CD4-positive, alpha-beta T cell treated with Interleukin-2 at 100 ng/mL for 4 hours (primary cell): ENCODE results near the gene PIWIL4.
A peak's percentile ranks its signal among the peaks of the same experiment; 100 is the strongest.
"Not testable (repeated sequence)": the region's sequence is repeated elsewhere in the genome, so short reads cannot be mapped to it uniquely, and the experiment has no call there.

Experiments
- DNase-seq: peaks from one replicate; pipeline ENCODE4 v3.0.0-alpha.2; 2020; ENCODE audit warnings: low spot score

PIWIL4 gene

DNA sequence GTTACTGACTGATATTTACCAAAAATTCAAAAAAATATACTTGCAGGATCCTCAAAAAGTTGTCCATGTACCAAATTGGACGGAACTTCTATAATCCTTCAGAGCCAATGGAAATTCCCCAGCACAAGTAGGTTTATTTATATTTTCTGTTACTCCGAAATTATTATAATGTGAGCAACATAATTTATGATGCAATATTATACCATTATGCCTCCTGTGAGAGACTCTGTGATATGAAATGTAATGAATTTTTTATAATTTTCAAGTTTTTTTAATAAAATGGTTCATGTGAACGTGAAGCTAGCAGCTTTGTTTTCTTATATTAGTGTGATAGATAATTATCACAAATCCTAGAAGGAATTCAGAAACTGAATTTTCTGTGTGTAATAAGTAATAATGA, 18.2 kb downstream of the PIWIL4 start:
- DNase-seq = no peak

DNA sequence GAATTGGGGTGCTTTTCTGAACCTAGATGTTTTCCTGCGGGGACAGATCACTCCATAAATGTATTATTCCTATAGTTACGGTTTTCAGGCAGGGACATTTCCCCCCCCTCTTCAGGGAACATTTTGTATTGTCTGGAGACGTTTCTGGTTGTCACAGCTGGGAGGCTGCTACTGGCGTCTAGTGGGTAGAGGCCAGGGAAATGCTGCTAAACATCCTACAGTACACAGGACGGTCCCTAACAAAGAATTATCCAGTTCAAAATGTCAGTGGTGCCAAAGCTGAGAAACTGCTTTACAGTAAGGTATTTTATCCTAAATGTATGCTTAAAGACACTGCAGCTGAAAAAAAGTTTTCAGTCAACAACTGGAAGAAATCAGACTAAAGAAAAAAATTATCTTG, 19.4 kb downstream of the PIWIL4 start:
- DNase-seq = no peak

DNA sequence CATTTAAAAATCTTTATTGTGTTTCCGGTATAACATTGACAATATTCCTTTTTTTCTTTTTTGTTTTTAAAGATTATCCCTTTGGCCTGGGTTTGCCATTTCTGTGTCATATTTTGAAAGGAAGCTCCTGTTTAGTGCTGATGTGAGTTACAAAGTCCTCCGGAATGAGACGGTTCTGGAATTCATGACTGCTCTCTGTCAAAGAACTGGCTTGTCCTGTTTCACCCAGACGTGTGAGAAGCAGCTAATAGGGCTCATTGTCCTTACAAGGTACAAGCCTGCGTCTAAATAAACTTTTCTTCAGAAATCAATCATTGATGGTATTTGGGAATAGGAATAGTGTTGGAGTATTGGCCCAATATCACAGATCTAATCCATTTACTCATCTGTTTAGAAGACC, 19.8 kb downstream of the PIWIL4 start:
- no peak for DNase-seq

DNA sequence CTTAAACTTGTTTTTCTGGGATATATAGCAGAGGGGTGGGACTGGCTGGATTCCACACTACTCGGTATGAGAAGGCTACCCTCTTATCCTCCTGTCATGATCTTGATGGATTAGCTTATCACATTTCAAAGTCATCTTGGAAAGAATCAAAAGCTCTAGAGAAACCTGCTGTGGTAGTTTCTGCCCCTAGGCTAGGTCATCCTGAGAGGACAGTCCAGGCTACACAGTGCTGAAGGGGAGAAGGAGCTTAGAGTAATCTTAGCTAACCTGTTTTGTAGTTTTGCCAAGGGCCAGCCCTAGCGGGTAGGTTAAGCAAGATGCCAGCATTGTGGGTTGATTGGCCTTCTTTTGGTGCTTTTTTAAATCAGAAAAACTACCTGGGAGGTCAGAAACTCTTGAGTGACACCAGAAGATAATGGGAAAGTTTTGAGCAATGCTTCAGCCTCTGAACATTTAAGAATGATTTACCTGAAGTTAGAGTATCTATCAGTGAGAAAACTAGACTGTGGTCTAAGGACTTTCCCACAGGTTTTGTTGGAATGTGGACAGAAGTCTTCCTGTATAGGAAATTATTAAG, 21.3 kb downstream of the PIWIL4 start:
- DNase-seq = no peak

DNA sequence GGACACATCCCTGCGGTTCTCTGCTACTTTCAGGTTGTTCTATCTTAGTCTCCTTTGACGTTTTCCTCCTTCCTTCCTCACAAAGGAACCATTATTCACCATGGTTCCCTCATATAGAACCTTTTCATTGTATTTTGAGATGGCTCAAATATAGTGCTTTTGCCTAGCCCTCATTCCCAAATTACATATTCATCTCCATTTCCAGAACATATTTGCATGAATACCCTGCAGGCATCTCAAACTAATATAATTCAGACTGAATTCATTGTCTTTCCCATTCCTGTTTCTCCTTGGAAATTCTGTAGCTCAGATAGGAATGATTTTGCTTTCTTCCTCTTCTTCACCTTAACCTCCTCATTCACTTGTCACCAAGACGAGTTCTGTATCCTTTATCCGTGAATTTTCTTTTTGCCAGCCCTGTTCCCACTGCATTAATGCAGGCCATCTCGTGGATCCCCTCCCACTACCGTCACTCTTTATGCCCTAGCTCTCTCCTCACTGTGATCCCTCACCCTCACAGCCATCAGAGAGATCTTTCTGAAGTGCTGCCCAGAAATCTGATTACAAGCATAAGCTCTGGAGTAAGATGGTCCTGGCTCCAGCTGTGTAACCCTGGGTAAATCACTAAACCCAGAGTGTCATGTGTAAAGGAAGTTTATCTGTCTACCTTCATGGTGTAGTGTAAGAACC, 23.3 kb downstream of the PIWIL4 start:
- DNase-seq = no peak

DNA sequence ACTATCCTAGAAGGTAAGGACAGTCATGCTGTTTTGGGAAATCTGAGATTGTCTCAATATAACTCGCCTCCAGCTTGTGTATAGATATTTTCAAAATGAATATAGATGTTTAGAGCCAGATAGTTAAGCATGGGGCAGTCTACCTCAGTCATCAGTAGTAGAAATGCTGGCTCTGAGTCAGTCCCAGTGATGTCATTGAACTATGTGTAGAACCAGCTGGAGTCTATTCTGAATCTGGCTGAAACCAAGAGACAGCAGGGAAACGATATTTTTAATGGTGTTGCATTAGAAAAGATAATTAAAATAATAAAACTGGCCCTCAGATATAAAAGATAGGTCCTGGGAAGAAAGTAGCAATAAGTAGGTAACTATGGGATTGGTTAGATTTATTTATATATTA, 25.9 kb downstream of the PIWIL4 start:
- no peak for DNase-seq

DNA sequence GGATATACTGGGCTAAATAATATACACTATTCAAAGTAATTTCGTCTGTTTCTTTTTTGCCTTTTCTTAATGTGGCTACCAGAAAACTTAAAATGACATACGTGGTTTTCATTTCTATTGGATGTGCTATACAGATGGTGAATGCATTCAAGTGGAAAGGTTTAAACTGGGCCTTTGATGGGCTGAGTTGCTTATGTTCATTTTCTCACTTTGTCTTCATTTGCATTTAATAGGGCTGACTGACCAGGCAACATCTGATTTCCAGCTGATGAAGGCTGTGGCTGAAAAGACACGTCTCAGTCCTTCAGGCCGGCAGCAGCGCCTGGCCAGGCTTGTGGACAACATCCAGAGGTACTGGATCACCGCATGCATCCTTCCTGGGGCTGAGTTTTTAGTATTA, 27.9 kb downstream of the PIWIL4 start:
- no peak for DNase-seq

DNA sequence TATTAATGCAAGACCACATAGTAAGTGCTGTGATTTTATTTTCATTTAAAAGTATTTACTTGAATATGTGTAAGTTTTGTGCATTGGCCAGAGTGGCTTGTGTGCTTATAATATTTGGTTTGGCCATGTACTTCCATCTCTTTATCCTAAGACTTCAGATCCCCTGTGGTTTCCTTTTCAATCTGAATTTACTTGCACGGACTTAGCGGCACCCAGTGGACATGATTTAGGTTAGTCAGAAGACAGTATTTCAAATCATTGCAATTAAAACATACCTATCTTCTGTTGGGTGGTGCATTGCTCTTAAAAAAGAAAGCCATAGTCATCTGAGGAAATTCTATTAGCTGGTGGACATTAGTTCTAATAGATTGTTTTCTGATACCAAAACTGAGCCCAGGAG, 30.7 kb downstream of the PIWIL4 start:
- DNase-seq = no peak

DNA sequence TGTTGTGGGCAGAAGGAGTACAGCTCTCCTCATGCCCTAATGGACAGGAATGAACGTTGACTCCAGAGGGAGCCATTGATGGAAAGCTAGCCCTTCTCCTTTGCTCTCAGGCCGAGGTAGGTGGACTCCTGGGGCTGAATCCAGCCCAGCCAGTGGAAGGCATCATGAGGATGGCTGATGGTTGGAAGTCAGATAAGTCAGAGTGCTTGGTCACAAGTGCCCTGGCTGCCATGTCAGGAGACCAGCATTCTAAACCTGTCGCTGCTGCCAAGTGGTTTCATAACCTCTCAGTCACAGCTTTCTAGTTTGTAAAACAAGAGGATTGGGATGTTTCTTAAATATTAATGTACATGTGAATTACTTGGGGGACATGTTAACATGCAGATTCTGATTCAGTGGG, 32.3 kb downstream of the PIWIL4 start:
- no peak for DNase-seq

DNA sequence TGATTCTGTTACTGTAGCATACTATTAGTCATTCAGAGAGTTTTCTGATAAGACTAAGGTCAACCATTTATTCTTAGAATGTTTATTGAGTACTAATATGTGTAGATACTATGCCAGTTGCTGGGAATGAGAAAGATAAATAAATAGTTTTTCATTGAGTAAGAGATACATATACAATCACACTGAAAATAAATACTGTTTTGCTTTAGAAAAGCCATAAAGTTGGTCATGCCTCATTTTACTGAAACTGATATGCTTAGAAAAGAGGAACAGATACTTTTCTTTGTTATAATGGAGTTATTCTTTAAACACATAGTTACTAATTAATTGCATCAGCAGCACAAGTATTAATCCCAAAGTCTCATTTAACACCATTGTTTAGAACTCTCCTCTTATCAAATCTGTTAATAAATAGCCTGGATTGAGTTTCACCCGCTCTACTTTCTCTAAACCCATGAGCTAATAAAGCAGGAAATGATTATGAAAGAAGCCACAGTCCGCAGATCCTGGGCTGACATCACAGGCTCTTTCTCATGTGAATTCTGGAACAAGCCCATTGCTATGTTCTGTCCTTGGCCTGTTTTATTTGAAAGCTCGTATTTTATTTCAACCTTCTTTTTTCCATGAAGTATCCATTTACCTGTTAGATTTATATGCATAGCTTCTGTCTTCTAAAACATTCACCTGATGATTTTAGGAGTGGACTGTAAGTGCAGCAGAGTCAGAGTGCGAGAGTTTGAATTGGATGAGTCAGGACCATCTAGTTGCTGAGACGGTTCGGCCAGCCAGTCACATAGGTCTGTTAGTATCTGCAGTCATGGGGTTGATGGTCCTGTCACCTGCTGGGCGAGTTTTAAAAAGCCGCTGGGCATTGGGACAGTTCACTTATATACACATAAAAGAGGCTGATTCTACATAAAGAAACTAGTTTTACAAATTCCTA, 35.5 kb downstream of the PIWIL4 start:
- peak; percentile 42 for DNase-seq

DNA sequence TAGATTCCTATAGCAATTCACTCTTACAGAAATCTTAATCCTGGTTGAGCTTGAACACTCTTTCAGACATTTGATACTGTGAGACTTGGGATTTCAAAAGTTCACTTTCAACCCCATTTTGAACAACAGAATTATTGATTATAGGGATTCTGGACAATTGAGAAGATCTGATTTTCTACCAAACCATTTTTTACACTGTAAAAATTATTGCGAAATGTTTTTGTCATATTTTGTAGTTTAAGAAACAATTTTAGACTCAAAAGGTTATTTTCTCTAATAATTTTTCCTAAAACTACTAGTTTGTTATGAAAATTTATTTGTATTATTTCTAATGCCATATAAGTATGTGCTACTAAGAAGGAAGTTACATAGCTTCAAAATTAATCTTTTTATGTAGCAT, 36.4 kb downstream of the PIWIL4 start:
- DNase-seq = no peak

DNA sequence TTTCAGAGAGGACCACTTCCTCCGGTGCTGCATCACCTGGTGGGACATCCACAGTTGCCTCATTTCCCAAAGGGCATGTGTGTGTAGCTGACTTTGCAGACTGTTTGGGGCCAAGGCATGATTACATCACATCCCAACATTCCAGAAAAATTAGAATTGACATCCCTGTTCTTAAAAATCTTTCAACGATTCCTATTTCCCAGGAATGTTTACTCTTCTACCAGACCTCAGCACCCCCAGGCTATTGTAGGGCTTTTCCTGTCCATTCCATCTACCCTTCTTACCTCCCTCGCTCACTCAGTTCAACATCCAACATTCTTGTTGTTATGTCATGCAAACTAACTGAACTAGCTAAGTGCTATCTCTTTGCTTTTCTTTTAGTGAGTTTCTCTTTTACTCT, 37.3 kb downstream of the PIWIL4 start:
- DNase-seq = no peak

DNA sequence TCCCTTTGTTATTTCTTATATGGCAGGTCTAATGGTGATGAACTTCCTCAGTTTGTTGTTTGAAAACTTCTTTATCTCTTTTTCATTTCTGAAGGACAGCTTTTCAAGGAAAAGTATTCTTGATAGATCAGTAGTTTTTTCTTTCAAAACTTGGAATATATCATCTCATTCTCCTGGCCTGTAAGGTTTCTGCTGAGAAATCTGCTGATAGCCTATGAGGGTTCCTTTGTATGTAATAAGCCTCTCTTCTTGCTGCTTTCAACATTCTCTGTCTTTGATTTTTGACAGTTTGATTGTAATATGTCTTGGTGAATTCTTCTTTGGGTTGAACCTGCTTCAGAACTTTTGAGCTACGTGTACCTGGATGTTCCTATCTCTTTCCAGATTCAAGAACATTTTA, 46.0 kb downstream of the PIWIL4 start:
- DNase-seq = no peak

DNA sequence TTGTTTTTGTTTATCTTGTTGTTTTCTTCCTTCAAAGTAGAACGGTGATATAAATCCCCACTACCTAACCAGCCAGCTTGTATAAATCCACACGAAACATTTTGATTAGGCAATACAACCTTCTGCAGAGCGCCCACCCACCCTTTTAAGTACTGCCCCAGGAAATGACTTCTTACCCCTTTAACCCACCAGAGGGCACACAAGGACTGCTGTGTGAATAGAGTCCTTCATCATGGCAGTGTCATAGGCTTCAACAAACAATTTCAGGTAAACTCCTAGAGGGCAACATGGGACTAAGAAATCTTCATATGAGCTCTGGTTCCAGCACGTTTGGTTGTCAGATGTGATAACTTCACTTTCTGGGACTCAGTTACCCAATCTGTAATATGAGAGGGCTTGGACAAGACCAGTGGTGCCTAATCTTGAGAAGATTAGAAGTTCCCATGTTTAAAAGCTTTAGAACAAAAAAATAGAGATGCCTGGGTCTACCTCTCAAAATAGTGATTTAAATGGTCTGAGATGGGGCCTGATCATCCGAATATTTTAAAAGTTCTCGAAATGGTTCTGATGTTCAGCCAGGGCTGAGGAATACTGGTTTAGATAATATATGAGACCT, 56.1 kb downstream of the PIWIL4 start:
- peak; percentile 35 for DNase-seq

DNA sequence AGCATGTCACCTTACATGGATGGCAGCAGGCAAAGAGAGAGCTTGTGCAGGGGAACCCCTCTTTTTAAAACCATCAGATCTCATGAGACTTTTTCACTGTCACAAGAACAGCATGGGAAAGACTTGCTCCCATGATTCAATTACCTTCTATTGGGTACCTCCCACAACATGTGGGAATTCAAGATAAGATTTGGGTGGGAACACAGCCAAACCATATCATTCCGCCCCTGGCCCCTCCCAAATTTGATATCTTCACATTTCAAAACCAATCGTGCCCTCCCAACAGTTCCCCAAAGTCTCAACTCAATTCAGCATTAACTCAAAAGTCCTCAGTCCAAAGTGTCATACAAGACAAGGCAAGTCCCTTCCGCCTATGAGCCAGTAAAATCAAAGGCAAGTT, 58.3 kb downstream of the PIWIL4 start:
- DNase-seq = not testable (repeated sequence)

DNA sequence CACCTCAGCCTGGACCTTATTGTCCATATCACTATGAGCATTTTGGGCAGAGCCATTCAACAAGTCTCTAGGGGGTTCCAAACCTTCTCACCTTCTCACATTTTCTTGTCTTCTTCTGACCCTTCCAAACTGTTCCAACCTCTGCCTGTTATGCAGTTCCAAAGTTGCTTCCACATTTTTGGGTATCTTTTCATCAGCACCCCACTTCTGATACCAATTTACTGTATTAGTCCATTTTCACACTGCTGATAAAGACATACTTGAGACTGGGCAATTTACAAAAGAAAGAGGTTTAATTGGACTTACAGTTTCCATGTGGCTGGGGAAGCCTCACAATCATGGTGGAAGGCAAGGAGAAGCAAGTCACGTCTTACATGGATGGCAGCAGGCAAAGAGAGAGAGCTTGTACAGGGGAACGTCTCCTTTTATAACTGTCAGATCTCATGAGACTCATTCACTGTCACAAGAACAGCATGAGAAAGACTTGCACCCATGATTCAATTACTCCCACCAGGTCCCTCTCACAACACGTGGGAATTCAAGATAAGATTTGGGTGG, 59.9 kb downstream of the PIWIL4 start:
- DNase-seq = not testable (repeated sequence)

DNA sequence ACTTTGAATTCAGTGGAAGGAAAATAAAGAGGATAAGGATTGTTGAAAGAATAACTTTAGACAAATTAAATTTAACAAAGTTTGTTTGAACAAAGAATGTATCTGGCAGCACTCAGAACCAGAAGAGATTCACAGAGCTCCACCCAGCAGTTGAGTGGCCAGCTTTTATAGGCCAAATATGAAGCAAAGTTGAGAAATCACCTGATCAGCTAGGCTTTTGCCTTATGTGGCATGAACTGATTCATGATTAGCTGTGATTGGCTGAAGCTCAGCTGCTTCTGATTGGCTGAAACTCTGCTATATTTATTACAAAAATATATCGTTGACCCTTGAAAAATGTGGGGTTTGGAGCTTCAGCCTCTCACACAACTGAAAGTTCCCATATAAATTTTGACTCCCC, 62.6 kb downstream of the PIWIL4 start:
- no peak for DNase-seq

DNA sequence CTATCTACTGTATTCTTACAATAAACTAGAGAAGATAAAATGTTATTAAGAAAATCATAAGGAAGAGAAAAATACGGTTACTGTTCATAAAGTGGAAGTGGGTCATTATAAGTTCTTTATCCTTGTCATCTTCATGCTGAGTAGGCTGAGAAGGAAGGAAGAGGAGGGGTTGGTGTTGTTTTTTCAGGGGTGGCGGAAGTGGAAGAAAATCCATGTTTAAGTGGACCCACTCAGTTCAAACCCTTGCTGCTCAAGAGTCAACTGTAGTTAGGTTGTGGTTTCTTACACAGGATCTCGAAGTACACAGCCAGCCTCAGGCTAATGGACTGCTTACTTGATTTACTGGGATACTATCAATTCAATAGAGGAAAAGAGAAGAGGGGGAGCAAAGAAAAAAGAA, 63.1 kb downstream of the PIWIL4 start:
- no peak for DNase-seq

DNA sequence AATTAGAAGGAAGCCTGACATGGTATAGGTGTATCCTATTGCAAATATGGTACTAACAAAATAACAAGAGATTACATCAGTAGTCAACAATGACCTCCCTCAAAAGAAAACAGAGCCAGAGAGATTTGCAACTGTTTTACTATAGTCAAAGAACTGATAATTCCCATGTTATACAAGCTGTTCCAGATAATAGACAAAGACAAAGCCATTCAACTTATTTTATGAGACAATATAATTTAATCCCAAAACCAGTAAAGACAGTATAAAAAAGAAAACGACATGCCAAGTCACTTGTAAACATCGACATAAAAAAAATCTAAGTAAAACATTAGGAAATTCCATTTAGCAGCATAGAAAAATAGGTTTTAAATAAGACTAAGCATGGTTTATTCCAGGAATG, 65.2 kb downstream of the PIWIL4 start:
- no peak for DNase-seq

DNA sequence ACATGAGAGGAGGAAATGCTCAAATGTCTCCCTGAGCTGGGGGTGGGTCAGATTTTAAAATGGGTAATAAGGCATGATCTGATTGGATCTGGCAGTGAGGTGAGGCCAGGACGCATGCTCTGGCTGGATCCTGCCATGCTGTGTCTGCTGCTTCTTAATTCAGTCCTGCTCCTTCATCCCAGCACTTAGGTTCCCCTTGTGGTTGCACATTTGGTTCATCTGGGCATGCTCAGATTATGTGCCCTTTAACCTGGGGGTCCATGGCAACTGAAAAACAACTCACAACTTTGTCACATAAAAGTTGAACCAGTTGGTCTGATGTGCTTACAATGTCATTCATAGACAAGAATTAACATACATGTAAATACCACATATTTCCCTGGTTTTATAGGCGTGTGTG, 67.9 kb downstream of the PIWIL4 start:
- no peak for DNase-seq

DNA sequence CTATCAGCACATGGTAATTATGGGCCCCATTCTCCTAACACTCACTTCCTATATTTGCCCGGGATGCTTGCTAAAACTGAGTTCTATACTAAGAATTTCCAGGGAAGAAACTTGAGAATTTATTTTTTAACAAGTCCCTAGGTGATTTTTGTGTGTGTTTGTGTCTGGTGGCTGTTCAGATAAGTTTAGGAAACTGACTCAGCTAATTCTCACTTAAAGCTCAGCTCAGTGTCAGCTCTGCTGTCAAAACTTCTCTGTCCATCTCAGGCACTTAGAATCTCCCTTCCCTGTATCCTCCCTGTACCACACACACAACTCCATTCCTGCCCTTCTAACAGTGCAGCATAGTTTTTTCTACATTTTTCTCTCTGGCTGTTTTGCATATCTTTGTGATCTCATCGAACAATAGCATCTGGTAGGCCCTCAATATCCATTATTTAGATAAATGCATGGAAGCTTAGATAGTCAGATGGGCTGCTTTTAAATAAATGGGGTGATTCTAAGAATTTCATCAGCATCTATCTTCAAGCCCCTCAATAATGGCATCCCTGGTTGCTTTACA, 69.3 kb downstream of the PIWIL4 start:
- DNase-seq = no peak

DNA sequence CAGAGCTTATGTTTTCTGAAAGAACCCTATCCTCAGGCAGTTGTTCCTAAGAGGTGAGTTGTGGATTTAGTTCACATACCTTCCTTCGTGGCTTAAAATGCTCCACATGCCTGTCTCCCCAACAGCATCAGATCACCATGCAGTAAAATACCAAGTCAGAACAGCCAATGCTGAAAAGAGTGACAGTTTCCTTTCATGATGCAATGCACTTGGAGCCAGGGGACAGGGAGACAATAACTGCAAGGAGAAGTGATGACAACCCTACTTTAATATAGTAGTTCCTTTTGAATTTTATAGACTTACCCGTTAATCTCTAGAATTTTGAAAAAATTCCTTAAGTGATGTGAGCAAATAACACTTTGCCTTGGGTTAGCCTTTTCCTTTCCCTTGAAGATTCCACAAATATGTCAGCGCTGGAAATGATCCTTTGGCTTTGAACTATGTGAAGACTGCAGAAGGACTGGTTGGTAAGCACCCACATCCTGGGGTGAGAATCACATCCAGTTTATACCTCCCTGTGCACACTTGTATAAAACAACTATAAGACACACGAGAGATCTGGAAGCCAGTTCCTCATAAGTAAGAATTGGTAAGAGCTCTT, 71.2 kb downstream of the PIWIL4 start:
- no peak for DNase-seq
